HFFc6 (cell line): ENCODE results near the gene PIGQ. TPM values are rescaled to one million over a fixed set of nuclear protein-coding genes. Genes with fewer than 3 reads are reported as not detected.
A peak's percentile ranks its signal among the peaks of the same experiment; 100 is the strongest.

ENCODE experiments used
- DNase-seq: peaks from one replicate; pipeline ENCODE4 v3.0.0-alpha.2; 2018
- H3K27ac Mint-ChIP-seq: 2 replicates; pipeline ENCODE4 v1.8.0; 2020; ENCODE audit warnings: mild to moderate bottlenecking, mixed read lengths
- H3K27me3 Mint-ChIP-seq: 2 replicates; pipeline ENCODE4 v1.8.0; 2021; ENCODE audit warnings: mild to moderate bottlenecking, moderate library complexity, mixed read lengths; ENCODE audit not compliant: insufficient read depth
- H3K36me3 Mint-ChIP-seq: 2 replicates; pipeline ENCODE4 v1.8.0; 2021; ENCODE audit warnings: low read depth, mixed read lengths
- H3K4me1 Mint-ChIP-seq: 2 replicates; pipeline ENCODE4 v1.8.0; 2020; ENCODE audit warnings: low read depth, mixed read lengths
- H3K4me3 Mint-ChIP-seq: 2 replicates; pipeline ENCODE4 v1.8.0; 2020; ENCODE audit warnings: mild to moderate bottlenecking, moderate library complexity, mixed read lengths
- H3K9me3 Mint-ChIP-seq: 2 replicates; pipeline ENCODE4 v1.8.0; 2020; ENCODE audit warnings: mild to moderate bottlenecking, mixed read lengths
- total RNA-seq, 6 experiments: library from RNA; stranded (reverse); fragmentation: NEBNext Ultra II Directional; extraction: Animal tissue kit (Norgen Biotek cat#: 25700); gene quantifications; 2 replicates in 1 of 6; 3 replicates in 5 of 6; pipeline ENCODE4 v1.2.3, GENCODE V29; 2021
- TF ChIP-seq, protein P1 (sequence below): fragments of 200-600 bp; sonication (generic); IDR thresholded peaks from 2 replicates; pipeline ENCODE4 v1.5.0; 2021; ENCODE audit warnings: antibody characterized with exemption, mild to moderate bottlenecking

The PIGQ gene
- total RNA-seq, 6 experiments from 2014 or later = 30.4 to 39.5 (median 35.4) TPM

DNA sequence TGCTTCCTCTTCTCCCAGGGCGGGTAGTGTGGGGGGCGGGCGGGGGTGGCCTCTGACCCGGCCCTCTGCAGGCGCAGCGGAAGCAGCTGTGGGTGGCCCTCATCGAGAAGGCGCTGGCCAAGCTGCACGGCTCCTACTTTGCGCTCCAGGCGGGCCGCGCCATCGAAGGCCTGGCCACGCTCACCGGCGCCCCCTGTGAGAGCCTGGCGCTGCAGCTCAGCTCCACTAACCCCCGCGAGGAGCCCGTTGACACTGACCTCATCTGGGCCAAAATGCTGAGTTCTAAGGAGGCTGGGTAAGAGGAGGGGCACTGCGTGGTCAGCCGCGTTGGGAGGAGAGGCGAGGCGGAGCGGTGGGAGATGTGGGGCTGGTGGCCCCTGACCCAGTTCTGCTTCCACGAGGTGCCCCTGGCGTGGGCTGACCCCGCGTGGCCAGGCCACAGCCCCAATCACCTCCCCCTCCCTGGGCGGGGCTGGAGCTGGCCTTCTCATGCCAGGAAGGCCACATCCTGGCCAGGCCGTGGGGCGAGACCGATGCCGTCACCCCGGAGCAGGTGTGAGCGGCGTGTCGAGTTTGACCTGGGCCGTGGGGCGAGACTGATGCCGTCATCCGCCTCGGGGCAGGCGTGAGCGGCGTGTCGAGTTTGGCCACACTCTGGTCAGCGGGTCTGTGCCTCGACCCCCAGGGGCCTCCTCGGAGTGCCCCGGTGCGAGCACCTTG is 20.1 kb upstream of the PIGQ start:
- DNase-seq = no peak
- TF ChIP-seq, protein P1, sequence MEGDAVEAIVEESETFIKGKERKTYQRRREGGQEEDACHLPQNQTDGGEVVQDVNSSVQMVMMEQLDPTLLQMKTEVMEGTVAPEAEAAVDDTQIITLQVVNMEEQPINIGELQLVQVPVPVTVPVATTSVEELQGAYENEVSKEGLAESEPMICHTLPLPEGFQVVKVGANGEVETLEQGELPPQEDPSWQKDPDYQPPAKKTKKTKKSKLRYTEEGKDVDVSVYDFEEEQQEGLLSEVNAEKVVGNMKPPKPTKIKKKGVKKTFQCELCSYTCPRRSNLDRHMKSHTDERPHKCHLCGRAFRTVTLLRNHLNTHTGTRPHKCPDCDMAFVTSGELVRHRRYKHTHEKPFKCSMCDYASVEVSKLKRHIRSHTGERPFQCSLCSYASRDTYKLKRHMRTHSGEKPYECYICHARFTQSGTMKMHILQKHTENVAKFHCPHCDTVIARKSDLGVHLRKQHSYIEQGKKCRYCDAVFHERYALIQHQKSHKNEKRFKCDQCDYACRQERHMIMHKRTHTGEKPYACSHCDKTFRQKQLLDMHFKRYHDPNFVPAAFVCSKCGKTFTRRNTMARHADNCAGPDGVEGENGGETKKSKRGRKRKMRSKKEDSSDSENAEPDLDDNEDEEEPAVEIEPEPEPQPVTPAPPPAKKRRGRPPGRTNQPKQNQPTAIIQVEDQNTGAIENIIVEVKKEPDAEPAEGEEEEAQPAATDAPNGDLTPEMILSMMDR = peak; percentile 38; the same call in 1 of the 2 replicates
- Mint-ChIP-seq H3K4me1 (peaks cover 6% of the 10 kb centered on the region), H3K36me3 (no peaks in the 10 kb centered on the region), H3K9me3 (no peaks in the 10 kb centered on the region), H3K4me3 (no peak overlapping the region), H3K27ac (no peak overlapping the region), H3K27me3 (no peaks in the 10 kb centered on the region; the same call in none of the 2 replicates)

DNA sequence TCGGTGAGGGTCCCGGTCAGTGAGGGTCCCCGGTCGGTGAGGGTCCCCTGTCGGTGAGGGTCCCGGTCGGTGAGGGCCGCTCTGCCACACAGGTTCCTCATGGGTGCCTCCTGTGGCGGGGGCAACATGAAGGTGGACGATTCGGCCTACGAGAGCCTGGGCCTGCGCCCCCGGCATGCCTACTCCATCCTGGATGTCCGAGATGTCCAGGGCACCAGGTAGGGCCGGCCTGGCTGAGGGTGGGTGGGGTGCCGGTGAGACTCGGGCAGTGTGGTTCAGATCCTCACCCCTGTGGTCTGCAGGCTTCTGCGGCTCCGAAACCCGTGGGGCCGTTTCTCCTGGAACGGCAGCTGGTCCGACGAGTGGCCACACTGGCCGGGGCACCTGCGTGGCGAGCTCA is 18.6 kb upstream of the PIGQ start:
- H3K36me3 Mint-ChIP-seq = no peaks in the 10 kb centered on the region
- no peaks in the 10 kb centered on the region for H3K27me3 Mint-ChIP-seq
- no peak for DNase-seq
- no peak overlapping the region for H3K27ac Mint-ChIP-seq
- TF ChIP-seq, protein P1 = no peak
- no peak overlapping the region for H3K4me3 Mint-ChIP-seq
- peaks cover 8% of the 10 kb centered on the region for H3K4me1 Mint-ChIP-seq
- H3K9me3 Mint-ChIP-seq = no peaks in the 10 kb centered on the region

DNA sequence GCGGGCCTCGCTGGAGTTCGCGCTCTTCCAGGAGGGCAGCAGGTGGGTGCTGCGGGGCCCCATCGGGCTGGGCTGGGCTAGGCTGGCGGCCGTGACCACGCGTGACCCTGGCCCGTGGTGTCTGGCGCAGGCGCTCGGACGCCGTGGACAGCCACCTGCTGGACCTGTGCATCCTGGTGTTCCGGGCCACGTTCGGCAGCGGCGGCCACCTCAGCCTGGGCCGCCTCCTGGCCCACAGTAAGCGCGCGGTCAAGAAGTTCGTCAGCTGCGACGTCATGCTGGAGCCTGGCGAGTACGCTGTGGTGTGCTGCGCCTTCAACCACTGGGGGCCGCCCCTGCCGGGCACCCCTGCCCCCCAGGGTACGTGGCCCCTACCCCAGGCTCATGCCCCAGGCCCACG is 17.6 kb upstream of the PIGQ start:
- no peaks in the 10 kb centered on the region for H3K27me3 Mint-ChIP-seq

DNA sequence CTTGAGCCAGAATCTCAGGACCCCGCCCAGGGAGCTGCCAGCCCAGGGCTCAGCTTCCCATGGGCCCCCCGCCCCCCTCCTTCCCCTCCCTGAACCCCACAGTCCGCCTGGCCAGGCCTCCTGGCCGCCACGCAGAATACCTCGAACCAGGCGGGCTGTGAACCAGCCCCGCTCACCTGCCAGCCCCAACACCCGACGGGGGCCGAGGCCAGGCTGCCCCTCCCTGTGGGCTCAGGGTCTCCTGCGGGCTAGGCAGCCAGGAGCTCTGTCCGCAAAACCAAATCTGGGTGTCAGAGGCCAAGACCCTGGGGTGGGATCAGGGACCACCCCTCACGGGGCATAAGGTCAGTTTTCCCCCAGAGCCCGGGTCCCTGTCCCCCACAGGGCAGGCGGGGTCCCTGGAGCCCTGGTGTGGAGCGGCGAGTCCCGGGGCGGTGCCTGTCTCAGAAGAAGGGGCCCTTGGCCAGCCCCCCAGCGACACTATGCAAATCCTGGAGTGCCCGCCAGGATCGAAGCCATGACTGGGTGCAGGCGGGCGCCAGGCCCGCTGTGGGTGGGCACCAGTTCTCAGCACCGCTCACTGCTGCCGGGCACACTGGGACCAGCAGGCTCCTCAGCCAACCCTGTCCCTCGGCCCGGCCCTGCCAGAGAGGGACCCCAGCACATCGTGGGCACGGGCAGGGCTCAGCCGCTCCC is 16.0 kb upstream of the PIGQ start:
- H3K4me1 Mint-ChIP-seq = peaks cover 8% of the 10 kb centered on the region
- H3K27me3 Mint-ChIP-seq = peaks cover 4% of the 10 kb centered on the region
- no peaks in the 10 kb centered on the region for H3K9me3 Mint-ChIP-seq
- no peak for DNase-seq
- H3K4me3 Mint-ChIP-seq = no peak overlapping the region
- no peak overlapping the region for H3K27ac Mint-ChIP-seq
- TF ChIP-seq, protein P1 = no peak
- H3K36me3 Mint-ChIP-seq = no peaks in the 10 kb centered on the region

More for the DNA sequence above, 17.6 kb upstream of the PIGQ start:
- no peak overlapping the region for H3K27ac Mint-ChIP-seq
- DNase-seq = no peak
- no peaks in the 10 kb centered on the region for H3K9me3 Mint-ChIP-seq
- TF ChIP-seq, protein P1 = no peak
- H3K4me3 Mint-ChIP-seq = no peak overlapping the region
- no peaks in the 10 kb centered on the region for H3K36me3 Mint-ChIP-seq
- H3K4me1 Mint-ChIP-seq = peaks cover 8% of the 10 kb centered on the region

DNA sequence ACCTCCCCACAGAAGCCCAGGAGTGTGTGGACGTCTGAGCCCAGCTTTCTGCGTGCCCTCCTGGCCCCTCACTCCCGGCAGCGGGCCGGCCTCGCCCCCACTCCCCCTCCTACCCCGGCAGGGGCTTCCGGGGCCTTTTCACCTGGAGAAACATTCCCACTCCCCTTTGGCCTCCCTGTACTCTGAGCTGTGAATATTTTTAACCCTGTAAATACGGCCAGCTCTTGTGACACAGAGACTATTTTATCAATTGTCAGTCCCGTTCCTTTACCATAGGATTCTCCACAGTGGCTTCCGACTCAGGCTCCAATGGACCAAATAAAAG is 15.5 kb upstream of the PIGQ start:
- no peak for DNase-seq
- Mint-ChIP-seq H3K27me3 (peaks cover 4% of the 10 kb centered on the region), H3K4me1 (peaks cover 8% of the 10 kb centered on the region), H3K9me3 (no peaks in the 10 kb centered on the region), H3K4me3 (peak overlapping the region; percentile 76), H3K36me3 (no peaks in the 10 kb centered on the region), H3K27ac (peak overlapping the region; percentile 88)
- TF ChIP-seq, protein P1 = no peak
